Upper lobe of right lung (tissue), 1 donor: ENCODE measurements around the gene ASTN2. TPM values are rescaled to one million over a fixed set of nuclear protein-coding genes. Genes with fewer than 3 reads are reported as not detected.

ENCODE experiments used
- ATAC-seq: fragments of 200-7000 bp; cut with Tn5 transposase; one replicate; pipeline ENCODE4 v1.9.1; 2020; ENCODE audit warnings: mild to moderate bottlenecking, moderate library complexity
- DNase-seq: peaks from one replicate; pipeline ENCODE4 v3.0.0-alpha.2; 2020
- H3K27ac ChIP-seq: fragments of 200-600 bp; one replicate; pipeline ENCODE4 v1.8.0; 2022
- H3K27me3 ChIP-seq: fragments of 200-600 bp; one replicate; pipeline ENCODE4 v1.8.0; 2022; ENCODE audit warnings: mild to moderate bottlenecking
- H3K36me3 ChIP-seq: fragments of 200-600 bp; one replicate; pipeline ENCODE4 v1.8.0; 2022
- H3K4me1 ChIP-seq: fragments of 200-600 bp; one replicate; pipeline ENCODE4 v1.8.0; 2022
- H3K4me3 ChIP-seq: fragments of 200-600 bp; one replicate; pipeline ENCODE4 v1.8.0; 2022; ENCODE audit warnings: mild to moderate bottlenecking
- H3K9me3 ChIP-seq: fragments of 200-600 bp; one replicate; pipeline ENCODE4 v1.8.0; 2022
- CTCF ChIP-seq: fragments of 200-600 bp; IDR thresholded peaks from one replicate; pipeline ENCODE4 v1.8.0; 2022; ENCODE audit warnings: antibody characterized with exemption
- intact Hi-C: fragments of 100-400 bp; cut with DNase I; formaldehyde crosslinking; loops from one replicate; pipeline ENCODE4 v1.11.0; 2022
- total RNA-seq: library from RNA; stranded (reverse); fragmentation: NEBNext Ultra II Directional; extraction: Animal tissue kit (Norgen Biotek cat#: 25700); gene quantifications from one replicate; pipeline ENCODE4 v1.2.1, GENCODE V29; 2021
- donor health status: DM: no; HTN: yes; CAD: no; lungs with severe emphysema.

ASTN2 gene
- total RNA-seq, 1 donor from 2014 or later: 3.8 TPM

DNA sequence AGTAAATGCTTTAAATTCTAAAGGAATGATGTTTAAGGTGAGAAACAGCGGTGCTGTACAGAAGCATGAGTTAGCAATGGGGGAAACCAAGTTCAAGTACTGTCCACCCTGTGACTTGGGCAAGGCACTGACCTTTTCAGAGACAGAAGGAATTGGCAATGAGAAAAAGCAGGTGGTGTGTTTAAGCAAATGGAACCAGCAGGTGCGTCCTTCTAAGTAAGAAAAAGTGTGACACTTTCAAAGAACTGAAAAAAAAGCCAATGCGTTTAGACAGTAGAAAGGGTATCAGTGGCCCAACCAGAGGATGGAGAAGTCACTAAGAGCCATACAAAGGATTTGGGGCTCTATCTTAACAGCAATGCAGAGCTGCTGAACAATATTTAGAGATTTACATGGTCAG lies 1010.6 kb downstream of the ASTN2 start:
- Histone ChIP-seq H3K36me3 (no peaks in the 10 kb centered on the region), H3K9me3 (no peaks in the 10 kb centered on the region), H3K27ac (no peak overlapping the region), H3K4me1 (no peaks in the 10 kb centered on the region), H3K27me3 (no peaks in the 10 kb centered on the region), H3K4me3 (no peak overlapping the region)
- no peak for ATAC-seq
- DNase-seq: no peak
- intact Hi-C loops: no loop called here
- TF ChIP-seq CTCF: no peak

DNA sequence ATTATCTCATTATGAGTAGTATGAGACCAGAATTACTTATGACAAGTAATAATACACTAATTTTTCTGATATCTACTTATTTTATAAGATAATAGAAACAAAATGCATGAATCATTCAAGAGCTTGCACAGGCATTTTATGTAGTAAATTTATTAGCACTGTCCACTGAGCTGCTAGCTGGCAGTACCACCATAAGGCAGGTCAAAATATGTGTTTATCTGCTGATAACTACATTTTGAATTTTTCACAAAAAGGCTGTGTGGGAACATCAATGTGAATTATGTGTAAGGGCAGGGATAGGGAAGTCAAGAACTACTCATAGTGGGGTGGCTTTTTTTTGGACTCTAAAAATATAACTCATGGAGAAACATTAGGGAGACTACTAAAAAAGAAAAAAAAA lies 1011.7 kb downstream of the ASTN2 start:
- DNase-seq (no peak), ATAC-seq (no peak)
- Histone ChIP-seq H3K4me3 (no peak overlapping the region), H3K27ac (no peak overlapping the region), H3K27me3 (no peaks in the 10 kb centered on the region), H3K4me1 (no peaks in the 10 kb centered on the region), H3K9me3 (no peaks in the 10 kb centered on the region), H3K36me3 (no peaks in the 10 kb centered on the region)
- TF ChIP-seq CTCF: no peak
- intact Hi-C loops: no loop called here

- H3K27ac ChIP-seq: no peak overlapping the region
- no peaks in the 10 kb centered on the region for H3K4me1 ChIP-seq
- H3K36me3 ChIP-seq: no peaks in the 10 kb centered on the region
- intact Hi-C loops: no loop called here
- no peak for TF ChIP-seq CTCF
- no peak overlapping the region for H3K4me3 ChIP-seq
- H3K9me3 ChIP-seq: no peaks in the 10 kb centered on the region
- DNase-seq (no peak), ATAC-seq (no peak)
- H3K27me3 ChIP-seq: no peaks in the 10 kb centered on the region
Observed at GRCh38 chr9:116395699-116396037, 1019.2 kb downstream of the ASTN2 start.

GRCh38 chr9:116394894-116395698 lies 1019.8 kb downstream of the ASTN2 start:
- no peak for TF ChIP-seq CTCF
- Histone ChIP-seq H3K4me1 (no peaks in the 10 kb centered on the region), H3K27ac (no peak overlapping the region), H3K36me3 (no peaks in the 10 kb centered on the region), H3K27me3 (no peaks in the 10 kb centered on the region), H3K9me3 (no peaks in the 10 kb centered on the region), H3K4me3 (no peak overlapping the region)
- no peak for DNase-seq
- ATAC-seq: no peak
- intact Hi-C loops: no loop called here

DNA sequence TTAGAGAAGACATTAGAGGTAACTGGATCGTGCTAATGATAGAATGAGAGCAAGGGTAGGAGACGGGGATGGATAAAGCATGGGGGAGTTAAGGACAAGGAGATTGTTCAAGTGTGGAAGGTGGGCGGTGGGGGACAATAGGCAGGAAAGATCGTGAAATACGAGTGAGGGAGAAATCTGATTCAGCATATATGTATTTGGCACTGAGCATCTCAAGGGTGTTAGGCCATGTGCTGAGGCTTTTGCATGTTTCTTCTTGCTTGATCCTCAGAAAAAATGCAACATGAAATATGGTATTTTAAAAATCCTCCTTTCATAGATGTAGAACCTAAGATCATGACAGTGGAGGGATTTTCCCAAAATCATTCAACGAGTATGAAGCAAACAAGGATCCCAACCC lies 1020.8 kb downstream of the ASTN2 start:
- intact Hi-C loops: no loop called here
- Histone ChIP-seq H3K27me3 (no peaks in the 10 kb centered on the region), H3K4me3 (no peak overlapping the region), H3K36me3 (no peaks in the 10 kb centered on the region), H3K27ac (no peak overlapping the region), H3K4me1 (no peaks in the 10 kb centered on the region), H3K9me3 (no peaks in the 10 kb centered on the region)
- ATAC-seq (no peak), DNase-seq (no peak)
- no peak for TF ChIP-seq CTCF

DNA sequence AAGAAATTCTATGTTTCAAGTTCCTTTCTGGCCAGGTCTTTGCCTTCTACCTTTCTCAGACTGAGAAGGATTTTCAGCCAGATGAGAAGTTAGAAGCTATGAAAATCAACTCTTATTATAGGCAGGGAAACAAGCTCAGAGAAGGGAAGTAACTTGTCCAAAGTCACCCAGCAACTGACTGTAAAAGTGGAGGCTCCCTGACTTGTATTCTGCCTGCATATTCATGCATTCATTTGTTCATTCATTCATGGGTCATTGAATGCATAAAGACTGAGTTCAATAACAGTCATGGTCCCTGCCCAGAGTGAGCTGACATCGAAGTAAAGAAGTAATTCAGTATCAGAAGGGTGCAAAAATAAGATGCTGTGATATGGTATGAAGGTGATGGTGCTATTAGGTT lies 1021.7 kb downstream of the ASTN2 start:
- H3K9me3 ChIP-seq: no peaks in the 10 kb centered on the region
- no peaks in the 10 kb centered on the region for H3K36me3 ChIP-seq
- intact Hi-C loops: no loop called here
- H3K4me3 ChIP-seq: no peak overlapping the region
- H3K27ac ChIP-seq: no peak overlapping the region
- DNase-seq: no peak
- H3K4me1 ChIP-seq: no peaks in the 10 kb centered on the region
- TF ChIP-seq CTCF: no peak
- no peaks in the 10 kb centered on the region for H3K27me3 ChIP-seq
- no peak for ATAC-seq
